ENCODE data around the gene CORO7.
"Not testable (repeated sequence)": the region's sequence is repeated elsewhere in the genome, so short reads cannot be mapped to it uniquely, and the experiment has no call there.

The CORO7 gene

DNA sequence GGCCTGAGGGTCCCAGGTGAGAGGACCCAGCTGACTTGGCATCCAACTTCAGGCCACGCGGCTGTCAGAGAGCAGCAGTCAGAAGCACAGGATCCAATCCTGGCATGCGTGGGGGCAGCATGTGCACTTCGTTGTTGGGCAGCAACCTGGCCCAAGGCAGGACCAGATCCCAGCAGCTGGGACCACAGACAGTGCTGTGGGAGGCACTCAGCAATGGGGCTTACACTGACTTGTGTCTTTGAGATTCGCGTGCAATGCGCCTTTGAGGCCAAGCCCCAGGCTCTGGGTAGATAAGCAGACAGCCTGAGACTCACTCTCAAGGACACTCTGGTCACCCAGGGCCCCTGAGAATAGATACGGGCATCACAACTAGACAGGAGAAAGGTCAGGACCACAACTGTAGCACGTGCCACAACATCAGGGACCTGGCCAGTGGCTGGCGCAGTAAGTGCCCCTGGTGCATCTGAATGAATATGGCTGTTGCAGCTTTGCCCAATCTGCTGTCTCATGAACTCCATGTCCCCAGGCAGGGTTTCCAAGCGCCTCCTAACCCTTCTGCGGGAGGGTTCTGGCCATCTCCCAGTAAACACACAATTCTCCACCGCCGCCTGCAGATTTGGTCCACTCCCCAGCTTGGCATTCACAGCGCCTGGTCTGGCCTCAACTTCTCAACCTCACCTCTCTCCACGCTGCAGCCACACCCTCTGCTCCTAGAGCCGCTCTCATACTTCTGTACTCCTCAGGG lies 68.5 kb downstream of the CORO7 start:
- Histone ChIP-seq H3K79me2 (ENCODE audit: control insufficient read depth, insufficient read depth, low read length, unreplicated experiment) (peaks cover 59% of the 10 kb centered on the region), H3K36me3 (ENCODE audit: insufficient read depth, low read length) (no peaks in the 10 kb centered on the region)

DNA sequence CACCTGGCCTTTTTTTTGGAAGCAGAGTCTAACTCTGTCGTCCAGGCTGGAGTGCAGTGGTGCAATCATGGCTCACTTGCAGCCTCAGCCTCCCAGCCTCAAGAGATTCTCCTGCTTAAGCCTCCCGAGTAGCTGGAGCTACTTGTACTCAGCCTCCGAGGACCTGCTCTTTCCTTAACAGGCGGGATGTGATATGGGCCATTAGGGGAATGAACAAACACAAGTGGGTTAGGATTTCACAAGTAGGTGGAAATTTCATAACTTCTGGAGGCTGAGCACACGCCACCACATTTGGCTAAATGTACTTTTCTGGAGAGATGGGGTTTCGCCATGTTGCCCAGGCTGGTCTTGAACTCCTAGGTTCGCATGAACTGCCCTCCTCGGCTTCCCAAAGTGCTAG lies 69.4 kb downstream of the CORO7 start:
- Histone ChIP-seq H3K4me1 (ENCODE audit: control insufficient read depth, insufficient read depth, low read length, unreplicated experiment) (peaks cover 9% of the 10 kb centered on the region), H3K27ac (ENCODE audit: low read depth, low read length) (no peak overlapping the region), H3K27me3 (ENCODE audit: insufficient read depth, low read length) (no peaks in the 10 kb centered on the region), H3K36me3 (ENCODE audit: insufficient read depth, low read length) (no peaks in the 10 kb centered on the region), H2AFZ (ENCODE audit: low read length, unreplicated experiment) (no peak overlapping the region), H3K79me2 (ENCODE audit: control insufficient read depth, insufficient read depth, low read length, unreplicated experiment) (peaks cover 62% of the 10 kb centered on the region), H3K4me3 (ENCODE audit: low read depth, low read length) (no peak overlapping the region)

More for the DNA sequence above, 68.5 kb downstream of the CORO7 start:
- Histone ChIP-seq H3K4me1 (ENCODE audit: control insufficient read depth, insufficient read depth, low read length, unreplicated experiment) (peaks cover 10% of the 10 kb centered on the region), H2AFZ (ENCODE audit: low read length, unreplicated experiment) (no peak overlapping the region), H3K27ac (ENCODE audit: low read depth, low read length) (no peak overlapping the region), H3K27me3 (ENCODE audit: insufficient read depth, low read length) (no peaks in the 10 kb centered on the region), H3K4me3 (ENCODE audit: low read depth, low read length) (no peak overlapping the region)

DNA sequence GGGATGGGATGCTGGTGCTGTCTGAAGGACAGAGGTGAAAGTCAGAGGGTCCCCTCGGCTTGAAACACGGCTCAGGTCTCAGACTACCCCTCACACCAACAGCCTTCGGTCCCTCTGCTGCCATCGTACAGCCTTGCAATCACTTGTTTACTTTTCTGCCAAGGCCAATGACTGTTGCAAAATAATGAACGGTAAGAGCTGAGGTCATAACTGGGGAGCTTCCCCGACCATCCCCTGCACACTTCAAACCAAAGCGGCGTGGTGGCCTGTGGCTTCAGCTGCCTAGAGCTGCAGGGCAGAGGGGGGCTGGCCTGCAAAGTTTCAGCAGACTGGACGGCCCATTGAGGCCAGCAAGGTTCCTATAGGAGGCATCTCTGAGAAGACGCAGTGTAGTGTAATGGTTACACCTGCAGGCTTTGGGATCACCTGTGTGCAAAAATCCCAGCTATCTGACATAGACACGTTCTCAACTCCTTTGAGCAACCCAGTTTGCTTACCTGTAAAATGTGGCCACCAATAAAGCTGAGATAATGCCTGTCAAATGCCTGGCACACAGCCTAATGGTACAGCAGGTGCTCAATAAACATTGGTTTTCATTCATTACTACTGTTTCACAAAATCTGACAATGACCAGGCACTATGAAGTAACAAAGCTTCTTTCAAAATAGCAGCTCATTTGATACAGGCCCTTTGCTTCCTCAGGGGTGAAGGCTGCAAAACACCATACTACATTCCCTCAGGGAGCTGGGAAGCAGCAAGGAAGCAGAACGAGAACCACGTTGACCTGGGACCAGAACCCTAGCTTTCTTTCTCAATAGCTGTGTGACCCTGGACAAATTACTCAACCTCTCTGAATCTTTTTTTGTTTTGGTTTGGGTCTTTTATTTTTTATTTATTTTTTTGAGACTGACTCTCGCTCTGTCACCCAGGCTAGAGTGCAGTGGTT lies 70.3 kb downstream of the CORO7 start:
- Histone ChIP-seq H3K27ac (ENCODE audit: low read depth, low read length) (no peak overlapping the region), H3K4me1 (ENCODE audit: control insufficient read depth, insufficient read depth, low read length, unreplicated experiment) (peaks cover 3% of the 10 kb centered on the region), H3K79me2 (ENCODE audit: control insufficient read depth, insufficient read depth, low read length, unreplicated experiment) (peaks cover 67% of the 10 kb centered on the region), H3K36me3 (ENCODE audit: insufficient read depth, low read length) (no peaks in the 10 kb centered on the region), H2AFZ (ENCODE audit: low read length, unreplicated experiment) (no peak overlapping the region), H3K27me3 (ENCODE audit: insufficient read depth, low read length) (no peaks in the 10 kb centered on the region), H3K4me3 (ENCODE audit: low read depth, low read length) (no peak overlapping the region)

DNA sequence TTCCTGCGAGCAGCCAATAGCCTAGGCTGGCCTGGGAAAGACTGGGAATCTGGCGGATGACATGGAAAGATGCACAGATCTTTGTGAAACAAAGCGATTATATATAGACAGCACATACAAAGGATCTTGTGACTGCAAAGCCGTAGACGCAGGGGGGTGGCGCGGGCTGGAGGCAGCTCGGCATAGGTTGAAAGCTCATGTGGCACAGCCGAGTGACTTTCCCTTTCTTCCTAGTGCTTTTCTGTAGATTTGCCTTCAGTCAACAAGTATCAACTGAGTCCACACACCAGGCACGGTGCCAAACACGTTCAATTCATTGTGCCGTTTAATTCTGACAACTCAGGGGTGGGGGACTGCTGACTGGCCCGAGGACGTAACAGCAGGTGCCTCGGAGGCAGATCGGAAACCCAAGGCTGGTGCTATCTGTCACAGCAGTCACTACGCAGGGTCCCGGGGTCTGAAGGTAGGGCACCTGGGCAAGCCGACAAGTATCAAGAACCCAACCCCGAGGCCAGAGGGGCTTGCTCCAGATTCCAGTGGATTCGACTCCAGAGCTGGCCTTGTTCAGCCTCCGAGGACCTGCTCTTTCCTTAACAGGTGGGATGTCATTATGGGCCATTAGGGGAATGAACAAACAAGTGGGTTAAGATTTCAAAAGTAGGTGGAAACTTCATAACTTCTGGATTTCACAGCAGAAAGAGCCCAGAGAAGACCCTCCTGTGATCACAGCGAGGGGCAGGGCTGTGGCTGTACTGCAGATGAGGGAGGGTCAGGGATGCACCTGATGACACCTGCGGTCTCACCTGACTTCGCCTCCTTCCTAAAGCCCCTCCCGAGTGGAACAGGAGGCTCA lies 71.2 kb downstream of the CORO7 start:
- Histone ChIP-seq H3K79me2 (ENCODE audit: control insufficient read depth, insufficient read depth, low read length, unreplicated experiment) (peaks cover 58% of the 10 kb centered on the region), H3K27ac (ENCODE audit: low read depth, low read length) (no peak overlapping the region), H3K4me1 (ENCODE audit: control insufficient read depth, insufficient read depth, low read length, unreplicated experiment) (peaks cover 3% of the 10 kb centered on the region), H3K27me3 (ENCODE audit: insufficient read depth, low read length) (no peaks in the 10 kb centered on the region), H2AFZ (ENCODE audit: low read length, unreplicated experiment) (no peak overlapping the region), H3K4me3 (ENCODE audit: low read depth, low read length) (no peak overlapping the region), H3K36me3 (ENCODE audit: insufficient read depth, low read length) (no peaks in the 10 kb centered on the region)

DNA sequence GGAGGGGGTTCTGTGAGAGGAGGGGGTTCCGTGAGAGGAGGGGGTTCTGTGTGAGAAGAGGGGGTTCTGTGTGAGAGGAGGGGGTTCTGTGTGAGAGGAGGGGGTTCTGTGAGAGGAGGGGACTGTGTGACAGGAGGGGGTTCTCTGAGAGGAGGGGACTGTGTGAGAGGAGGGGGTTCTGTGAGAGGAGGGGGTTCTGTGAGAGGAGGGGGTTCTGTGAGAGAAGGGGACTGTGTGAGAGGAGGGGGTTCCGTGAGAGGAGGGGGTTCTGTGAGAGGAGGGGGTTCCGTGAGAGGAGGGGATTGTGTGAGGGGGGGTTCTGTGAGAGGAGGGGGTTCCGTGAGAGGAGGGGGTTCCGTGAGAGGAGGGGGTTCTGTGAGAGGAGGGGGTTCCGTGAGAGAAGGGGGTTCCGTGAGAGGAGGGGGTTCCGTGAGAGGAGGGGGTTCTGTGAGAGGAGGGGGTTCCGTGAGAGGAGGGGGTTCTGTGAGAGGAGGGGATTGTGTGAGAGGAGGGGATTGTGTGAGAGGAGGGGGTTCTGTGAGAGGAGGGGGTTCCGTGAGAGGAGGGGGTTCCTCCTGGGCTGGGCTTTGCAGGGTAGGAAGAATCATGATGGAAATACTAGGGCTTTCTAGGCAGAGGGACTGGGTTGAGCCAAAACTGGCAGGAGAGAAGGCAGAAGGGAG lies 72.0 kb downstream of the CORO7 start:
- peaks cover 52% of the 10 kb centered on the region for H3K79me2 ChIP-seq (ENCODE audit: control insufficient read depth, insufficient read depth, low read length, unreplicated experiment)
- H3K4me1 ChIP-seq (ENCODE audit: control insufficient read depth, insufficient read depth, low read length, unreplicated experiment); H3K27me3 ChIP-seq (ENCODE audit: insufficient read depth, low read length); H3K4me3 ChIP-seq (ENCODE audit: low read depth, low read length); H3K27ac ChIP-seq (ENCODE audit: low read depth, low read length); H3K36me3 ChIP-seq (ENCODE audit: insufficient read depth, low read length); H2AFZ ChIP-seq (ENCODE audit: low read length, unreplicated experiment): not testable (repeated sequence)

DNA sequence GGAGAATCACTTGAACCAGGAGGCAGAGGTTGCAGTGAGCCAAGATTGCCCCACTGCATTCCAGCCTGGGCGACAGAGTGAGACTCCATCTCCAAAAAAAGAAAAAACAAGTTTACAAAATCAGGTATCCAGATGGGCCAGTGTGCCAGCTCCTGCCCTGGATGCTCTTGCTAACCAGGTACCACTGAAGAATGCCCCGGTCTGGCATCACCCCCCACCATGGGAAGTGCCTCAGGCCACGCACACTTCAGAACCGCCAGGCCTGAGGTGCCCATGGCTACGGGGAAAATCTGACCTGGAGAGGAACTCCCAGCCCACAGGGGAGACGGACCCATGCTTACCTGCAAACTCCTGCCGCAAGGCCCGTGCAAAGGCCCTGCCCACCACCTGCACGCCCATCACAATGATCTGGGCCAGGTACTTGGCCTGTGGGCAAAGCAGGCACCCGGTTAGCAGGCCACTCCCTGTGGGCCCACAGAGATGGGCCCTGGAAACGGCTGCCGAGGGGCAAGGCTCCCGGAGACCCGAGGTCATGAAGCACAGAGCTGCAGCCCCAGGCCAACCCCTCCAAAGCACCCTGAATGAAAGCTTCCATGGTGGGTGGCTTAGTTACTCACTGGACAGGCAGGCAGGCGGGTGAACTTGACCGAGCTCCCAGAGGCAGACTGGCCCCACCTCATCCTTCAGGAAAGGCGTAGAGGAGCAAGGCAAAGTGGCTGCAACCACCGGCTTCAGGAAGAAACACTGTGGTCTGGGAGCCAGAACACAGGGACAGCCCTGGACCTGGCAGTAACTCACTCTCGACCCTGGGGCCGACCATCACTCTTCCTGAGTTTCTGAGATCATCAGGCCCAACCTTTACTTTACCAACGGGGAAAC lies 73.3 kb downstream of the CORO7 start:
- H3K36me3 ChIP-seq (ENCODE audit: insufficient read depth, low read length): no peaks in the 10 kb centered on the region
- H3K27me3 ChIP-seq (ENCODE audit: insufficient read depth, low read length): no peaks in the 10 kb centered on the region
- no peak overlapping the region for H2AFZ ChIP-seq (ENCODE audit: low read length, unreplicated experiment)
- H3K27ac ChIP-seq (ENCODE audit: low read depth, low read length): no peak overlapping the region
- no peak overlapping the region for H3K4me3 ChIP-seq (ENCODE audit: low read depth, low read length)
- H3K79me2 ChIP-seq (ENCODE audit: control insufficient read depth, insufficient read depth, low read length, unreplicated experiment): peaks cover 44% of the 10 kb centered on the region
- peaks cover 3% of the 10 kb centered on the region for H3K4me1 ChIP-seq (ENCODE audit: control insufficient read depth, insufficient read depth, low read length, unreplicated experiment)

DNA sequence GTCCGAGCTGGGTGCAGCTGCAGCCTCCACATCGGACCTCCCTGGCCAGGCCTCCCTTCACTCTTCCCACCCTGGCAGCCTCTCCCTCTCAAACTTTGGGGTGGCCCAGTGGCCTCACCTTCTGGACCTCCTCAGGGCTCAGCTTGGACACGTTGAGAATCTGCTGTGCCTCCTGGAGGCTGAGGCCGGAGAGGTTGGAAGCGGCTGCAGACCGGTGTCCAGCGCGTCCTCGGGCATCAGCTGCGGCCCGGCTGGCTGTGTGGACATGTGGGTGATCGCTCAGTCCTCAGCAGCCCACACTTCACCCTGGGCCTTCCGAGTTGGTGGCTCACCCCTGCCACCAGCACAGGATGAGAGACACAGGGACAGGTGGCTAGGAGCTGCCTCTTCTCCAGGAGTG lies 75.1 kb downstream of the CORO7 start:
- no peaks in the 10 kb centered on the region for H3K36me3 ChIP-seq (ENCODE audit: insufficient read depth, low read length)
- H3K27me3 ChIP-seq (ENCODE audit: insufficient read depth, low read length): no peaks in the 10 kb centered on the region
- H3K4me3 ChIP-seq (ENCODE audit: low read depth, low read length): no peak overlapping the region
- H2AFZ ChIP-seq (ENCODE audit: low read length, unreplicated experiment): no peak overlapping the region
- H3K79me2 ChIP-seq (ENCODE audit: control insufficient read depth, insufficient read depth, low read length, unreplicated experiment): peaks cover 34% of the 10 kb centered on the region
- peaks cover 3% of the 10 kb centered on the region for H3K4me1 ChIP-seq (ENCODE audit: control insufficient read depth, insufficient read depth, low read length, unreplicated experiment)
- H3K27ac ChIP-seq (ENCODE audit: low read depth, low read length): no peak overlapping the region

DNA sequence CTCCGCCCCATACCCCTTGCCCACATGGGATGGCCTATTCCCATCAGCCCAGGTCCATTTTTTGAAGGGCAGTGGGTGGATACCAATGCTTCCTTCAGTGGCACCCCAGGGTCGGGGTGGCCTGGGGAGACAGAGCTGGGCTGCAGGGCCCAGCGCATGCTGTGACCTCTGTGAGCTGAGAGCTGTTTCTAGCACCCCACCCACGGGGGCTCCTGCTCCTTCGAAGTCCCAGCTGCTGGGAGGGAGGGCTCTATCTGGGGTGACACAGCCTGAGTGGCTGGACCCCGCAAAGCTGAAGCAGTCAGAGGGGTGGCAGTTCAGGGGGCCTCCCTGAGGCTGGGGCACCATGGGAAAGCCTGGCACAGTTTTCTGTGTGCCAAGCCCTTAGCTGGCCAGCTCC lies 76.0 kb downstream of the CORO7 start:
- Histone ChIP-seq H3K79me2 (ENCODE audit: control insufficient read depth, insufficient read depth, low read length, unreplicated experiment) (peaks cover 26% of the 10 kb centered on the region), H2AFZ (ENCODE audit: low read length, unreplicated experiment) (no peak overlapping the region), H3K36me3 (ENCODE audit: insufficient read depth, low read length) (no peaks in the 10 kb centered on the region), H3K27me3 (ENCODE audit: insufficient read depth, low read length) (no peaks in the 10 kb centered on the region), H3K4me1 (ENCODE audit: control insufficient read depth, insufficient read depth, low read length, unreplicated experiment) (no peaks in the 10 kb centered on the region), H3K27ac (ENCODE audit: low read depth, low read length) (no peak overlapping the region), H3K4me3 (ENCODE audit: low read depth, low read length) (no peak overlapping the region)

DNA sequence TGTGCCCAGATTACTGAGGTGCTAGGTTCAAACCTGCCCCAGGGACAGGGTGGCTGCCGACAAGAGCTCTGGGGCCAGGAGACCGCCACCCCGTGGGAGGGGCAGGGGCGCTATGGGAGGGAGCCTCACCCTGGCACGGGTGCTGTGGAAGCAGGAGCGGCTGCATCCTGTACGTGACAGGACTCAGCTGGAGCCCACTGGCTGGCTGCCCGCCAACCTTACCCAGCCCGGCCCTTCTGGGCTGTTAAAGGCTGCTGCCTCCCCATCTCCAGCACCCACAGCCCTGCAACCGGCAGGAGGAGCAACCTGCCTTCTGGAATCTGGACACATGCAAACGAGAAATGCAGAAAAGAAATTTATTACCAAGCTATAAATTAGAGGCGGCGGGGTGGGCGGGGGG lies 76.5 kb downstream of the CORO7 start:
- H3K27me3 ChIP-seq (ENCODE audit: insufficient read depth, low read length): no peaks in the 10 kb centered on the region
- H3K4me1 ChIP-seq (ENCODE audit: control insufficient read depth, insufficient read depth, low read length, unreplicated experiment): no peaks in the 10 kb centered on the region
- H3K79me2 ChIP-seq (ENCODE audit: control insufficient read depth, insufficient read depth, low read length, unreplicated experiment): peaks cover 22% of the 10 kb centered on the region
- no peak overlapping the region for H3K4me3 ChIP-seq (ENCODE audit: low read depth, low read length)
- no peak overlapping the region for H2AFZ ChIP-seq (ENCODE audit: low read length, unreplicated experiment)
- H3K27ac ChIP-seq (ENCODE audit: low read depth, low read length): no peak overlapping the region
- H3K36me3 ChIP-seq (ENCODE audit: insufficient read depth, low read length): no peaks in the 10 kb centered on the region

Measured in ACC112 (cell line).